ENCODE data around the gene BTN1A1. TPM values are rescaled to one million over a fixed set of nuclear protein-coding genes. Genes with fewer than 3 reads are reported as not detected.

The BTN1A1 gene
- total and polyA plus RNA-seq, 9 of the 15 experiments (the other 6 are each of a cell fraction or from before 2014, with no cell fraction given) = 0.01 to 0.15 (median 0.06) TPM; not detected in 4

- H3K4me2 ChIP-seq (ENCODE audit: insufficient read depth, low read length) = peak overlapping the region; percentile 13; the same call in 1 of the 2 replicates
- POLR2A ChIA-PET = interaction anchor here (1.0 kb wide), 1 partner anchor 26 kb away, joined by 3 read pairs; no protein-coding TSS in a partner anchor
- no peaks in the 10 kb centered on the region for H3K27me3 ChIP-seq (ENCODE audit: control insufficient read depth in 2 of 2, insufficient read depth in 2 of 2, low read length in 2 of 2)
- no TSS peak for BruUV-seq (replicated peaks)
- intact Hi-C loops (cut with micrococcal nuclease) = loop anchor here (1.0 to 2.0 kb wide), 3 partner anchors 76 to 152 kb away; no protein-coding TSS in a partner anchor
- no peak overlapping the region; the same call in 1 of the 2 replicates for H2AFZ ChIP-seq (ENCODE audit: low read depth, low read length)
- peak; percentile 94 for FAIRE-seq
- peak; percentile 95 for ATAC-seq
- in situ Hi-C loops (cut with MboI) = no loop called here
- H3K4me1 ChIP-seq (replicated peaks in 1 of 2; ENCODE audit: control insufficient read depth in 2 of 2, insufficient read depth in 2 of 2, low read length in 2 of 2) = peaks cover 8 to 40% of the 10 kb centered on the region in 2 experiments
- peak; percentile 38 to 86 (median 68) for DNase-seq (ENCODE audit: extremely low read depth in 1 of 4, low spot score in 3 of 4)
- peak overlapping the region in 1 of 2 experiments; percentile 17; a peak in 1 of 4 replicates for H3K9ac ChIP-seq (ENCODE audit: insufficient read depth in 1 of 2, low read depth in 2 of 2, low read length in 2 of 2)
- WGBS (ENCODE audit: insufficient coverage, low coverage, missing lambda C conversion rate) = 13% methylated on average over 2 of the region's 2 CpGs
- H3K36me3 ChIP-seq (ENCODE audit: control insufficient read depth, insufficient read depth, low read length) = no peaks in the 10 kb centered on the region
- no peaks in the 10 kb centered on the region for H3K9me1 ChIP-seq (ENCODE audit: control insufficient read depth, insufficient read depth, low read length)
- H4K20me1 ChIP-seq (replicated peaks; ENCODE audit: control insufficient read depth, insufficient read depth, low read length) = no peaks in the 10 kb centered on the region
- H3K27ac ChIP-seq (ENCODE audit: extremely low read depth, low read depth, low read length) = no peak overlapping the region
- CTCF ChIA-PET (ENCODE audit: low intra/inter-chr PET ratio) = no interaction called here
- no peak overlapping the region for H3K4me3 ChIP-seq
- H3K9me3 ChIP-seq (replicated peaks; ENCODE audit: control insufficient read depth, insufficient read depth, low read depth, low read length) = no peaks in the 10 kb centered on the region
- no peaks in the 10 kb centered on the region for H3K79me2 ChIP-seq (ENCODE audit: control insufficient read depth, insufficient read depth, low read length)
- TF ChIP-seq HMGXB4 (CRISPR knock-in tag; IDR thresholded peaks at IDR 0.05) (peak; percentile 54; the same call in 1 of the 2 replicates), CC2D1A (IDR thresholded peaks at IDR 0.05) (peak; percentile 34; the same call in 1 of the 2 replicates), NR3C1 (CRISPR knock-in tag; IDR thresholded peaks at IDR 0.05) (no peak), FOS (IDR thresholded peaks at IDR 0.05; ENCODE audit: extremely low read depth, insufficient read length) (no peak), WHSC1 (IDR thresholded peaks at IDR 0.05; ENCODE audit: low read length) (no peak), CHD4 (IDR thresholded peaks at IDR 0.05; ENCODE audit: insufficient read depth, insufficient replicate concordance, low read depth, low read length, poor library complexity, severe bottlenecking) (no peak), UBTF (IDR thresholded peaks at IDR 0.05; ENCODE audit: borderline replicate concordance in 1 of 2, low read depth in 2 of 2, low read length in 2 of 2) (peak in 1 of 2 experiments; percentile 6; a peak in 1 of 4 replicates), EWSR1 (IDR thresholded peaks at IDR 0.05; ENCODE audit: borderline replicate concordance, low read depth, partially characterized antibody) (no peak), CREB3 (tag; conservative IDR thresholded peaks at IDR 0.05; ENCODE audit: low read depth) (no peak), SRF (CRISPR knock-in tag; IDR thresholded peaks at IDR 0.05) (no peak), E2F3 (CRISPR knock-in tag; IDR thresholded peaks at IDR 0.05) (no peak)
- TF ChIP-seq, protein P1, sequence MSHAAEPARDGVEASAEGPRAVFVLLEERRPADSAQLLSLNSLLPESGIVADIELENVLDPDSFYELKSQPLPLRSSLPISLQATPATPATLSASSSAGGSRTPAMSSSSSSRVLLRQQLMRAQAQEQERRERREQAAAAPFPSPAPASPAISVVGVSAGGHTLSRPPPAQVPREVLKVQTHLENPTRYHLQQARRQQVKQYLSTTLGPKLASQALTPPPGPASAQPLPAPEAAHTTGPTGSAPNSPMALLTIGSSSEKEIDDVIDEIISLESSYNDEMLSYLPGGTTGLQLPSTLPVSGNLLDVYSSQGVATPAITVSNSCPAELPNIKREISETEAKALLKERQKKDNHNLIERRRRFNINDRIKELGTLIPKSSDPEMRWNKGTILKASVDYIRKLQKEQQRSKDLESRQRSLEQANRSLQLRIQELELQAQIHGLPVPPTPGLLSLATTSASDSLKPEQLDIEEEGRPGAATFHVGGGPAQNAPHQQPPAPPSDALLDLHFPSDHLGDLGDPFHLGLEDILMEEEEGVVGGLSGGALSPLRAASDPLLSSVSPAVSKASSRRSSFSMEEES (CRISPR knock-in tag; IDR thresholded peaks at IDR 0.05) = no peak
- TF ChIP-seq, protein P2, sequence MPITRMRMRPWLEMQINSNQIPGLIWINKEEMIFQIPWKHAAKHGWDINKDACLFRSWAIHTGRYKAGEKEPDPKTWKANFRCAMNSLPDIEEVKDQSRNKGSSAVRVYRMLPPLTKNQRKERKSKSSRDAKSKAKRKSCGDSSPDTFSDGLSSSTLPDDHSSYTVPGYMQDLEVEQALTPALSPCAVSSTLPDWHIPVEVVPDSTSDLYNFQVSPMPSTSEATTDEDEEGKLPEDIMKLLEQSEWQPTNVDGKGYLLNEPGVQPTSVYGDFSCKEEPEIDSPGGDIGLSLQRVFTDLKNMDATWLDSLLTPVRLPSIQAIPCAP (CRISPR knock-in tag; IDR thresholded peaks at IDR 0.05; ENCODE audit: borderline replicate concordance) = no peak
Measured at GRCh38 chr6:26493258-26493657, 6.8 kb upstream of the BTN1A1 start.
